GM18498 (cell line): ENCODE data around the gene AP5S1.

Experiments
- ATAC-seq: cut with Tn5 transposase; IDR thresholded peaks from one replicate; pipeline ENCODE4 v1.9.1; 2021; ENCODE audit warnings: mild to moderate bottlenecking, moderate library complexity; ENCODE audit not compliant: unreplicated experiment

AP5S1 gene

GRCh38 chr20:3820048-3820900 lies at the start of gene AP5S1:
TSS of gene AP5S1 (plus strand) at chr20:3820547. CDS start at chr20:3822118, 1,571 bp downstream.
- ATAC-seq, result peak; percentile 86

GRCh38 chr20:3771552-3772058 lies 48.7 kb upstream of the AP5S1 start:
- no peak for ATAC-seq

- ATAC-seq, result no peak
Observed at GRCh38 chr20:3775457-3776108, 44.8 kb upstream of the AP5S1 start.

GRCh38 chr20:3777381-3777715 lies 43.0 kb upstream of the AP5S1 start:
- no peak for ATAC-seq

GRCh38 chr20:3777716-3778629 lies 42.4 kb upstream of the AP5S1 start:
- peak; percentile 39 for ATAC-seq

- ATAC-seq, result no peak
Observed at GRCh38 chr20:3778976-3779375, 41.4 kb upstream of the AP5S1 start.

- peak; percentile 52 for ATAC-seq
Observed at GRCh38 chr20:3781153-3781910, 39.0 kb upstream of the AP5S1 start, which contains the start of gene SPEF1. TSS of gene SPEF1 (minus strand) at chr20:3781448. CDS start at chr20:3781287, 161 bp downstream.

GRCh38 chr20:3782597-3782996 lies 37.8 kb upstream of the AP5S1 start:
- no peak for ATAC-seq

- ATAC-seq, result no peak
Observed at GRCh38 chr20:3783068-3783489, 37.3 kb upstream of the AP5S1 start.

- ATAC-seq, result no peak
Observed at GRCh38 chr20:3783511-3784195, 36.7 kb upstream of the AP5S1 start.

- ATAC-seq, result no peak
Observed at GRCh38 chr20:3784216-3784853, 36.0 kb upstream of the AP5S1 start.

- no peak for ATAC-seq
Observed at GRCh38 chr20:3784863-3785239, 35.5 kb upstream of the AP5S1 start.

GRCh38 chr20:3785240-3786125 lies 34.9 kb upstream of the AP5S1 start:
- no peak for ATAC-seq

- peak; percentile 34 for ATAC-seq
Observed at GRCh38 chr20:3786126-3786484, 34.2 kb upstream of the AP5S1 start.

GRCh38 chr20:3786665-3787323 lies 33.6 kb upstream of the AP5S1 start, which contains the start of gene CENPB:
TSS of gene CENPB (minus strand) at chr20:3786740. CDS start at chr20:3786483, 257 bp downstream.
- peak; percentile 86 for ATAC-seq

GRCh38 chr20:3787324-3788014 lies 32.9 kb upstream of the AP5S1 start:
- ATAC-seq, result no peak

GRCh38 chr20:3788685-3789155 lies 31.6 kb upstream of the AP5S1 start:
- ATAC-seq, result no peak
